GM23338 (cell line): ENCODE data around the gene UMODL1. TPM values are rescaled to one million over a fixed set of nuclear protein-coding genes. Genes with fewer than 3 reads are reported as not detected.

Experiments used
- ATAC-seq: fragments of 200-7000 bp; cut with Tn5 transposase; 3 replicates; pipeline ENCODE4 v1.9.1; 2020
- DNase-seq: peaks from one replicate; pipeline ENCODE4 v3.0.0-alpha.2; 2015; ENCODE audit warnings: low spot score
- H2AFZ ChIP-seq: fragments of 200-600 bp; sonication (generic); 2 replicates; pipeline ENCODE4 v1.8.0; 2016; ENCODE audit warnings: antibody characterized with exemption, mild to moderate bottlenecking, moderate library complexity
- H3F3A ChIP-seq: fragments of 200-600 bp; sonication (generic); replicated peaks from 2 replicates; pipeline ENCODE4 v1.8.0; 2017; ENCODE audit warnings: antibody characterized with exemption, mixed run types, low read depth
- H3K27ac ChIP-seq: fragments of 200-600 bp; sonication (generic); 2 replicates; pipeline ENCODE4 v1.6.1; 2016; ENCODE audit warnings: low read depth
- H3K27me3 ChIP-seq: fragments of 200-600 bp; sonication (generic); 2 replicates; pipeline ENCODE4 v1.8.0; 2016; ENCODE audit warnings: mild to moderate bottlenecking, mixed run types, moderate library complexity; ENCODE audit not compliant: insufficient read depth
- H3K36me3 ChIP-seq: fragments of 200-600 bp; sonication (generic); 2 replicates; pipeline ENCODE4 v1.8.0; 2016; ENCODE audit warnings: mild to moderate bottlenecking; ENCODE audit not compliant: insufficient read depth
- H3K4me1 ChIP-seq: fragments of 200-600 bp; sonication (generic); 2 replicates; pipeline ENCODE4 v1.8.0; 2016; ENCODE audit warnings: mild to moderate bottlenecking, moderate library complexity; ENCODE audit not compliant: insufficient read depth
- H3K4me2 ChIP-seq: fragments of 200-600 bp; sonication (generic); 2 replicates; pipeline ENCODE4 v1.7.1; 2017; ENCODE audit warnings: mixed run types
- H3K4me3 ChIP-seq: fragments of 200-600 bp; sonication (generic); 2 replicates; pipeline ENCODE4 v1.6.1; 2016; ENCODE audit warnings: mixed run types
- H3K79me2 ChIP-seq: fragments of 200-600 bp; sonication (generic); replicated peaks from 2 replicates; pipeline ENCODE4 v1.8.0; 2017; ENCODE audit warnings: mild to moderate bottlenecking; ENCODE audit not compliant: insufficient read depth
- H3K9me2 ChIP-seq: fragments of 200-600 bp; sonication (generic); 2 replicates; pipeline ENCODE4 v1.8.0; 2017; ENCODE audit not compliant: insufficient read depth
- H4K20me1 ChIP-seq: fragments of 200-600 bp; sonication (generic); replicated peaks from 2 replicates; pipeline ENCODE4 v1.8.0; 2017; ENCODE audit warnings: mild to moderate bottlenecking; ENCODE audit not compliant: insufficient read depth
- H3K27ac Mint-ChIP-seq: 2 replicates; pipeline ENCODE4 v1.8.0; 2020; ENCODE audit warnings: inconsistent platforms, mild to moderate bottlenecking, moderate library complexity, mixed read lengths
- H3K27me3 Mint-ChIP-seq: 3 replicates; pipeline ENCODE4 v1.8.0; 2022; ENCODE audit warnings: low read depth, mild to moderate bottlenecking, moderate library complexity, mixed read lengths, inconsistent platforms; ENCODE audit not compliant: insufficient read depth, poor library complexity
- H3K36me3 Mint-ChIP-seq: 3 replicates; pipeline ENCODE4 v1.8.0; 2021; ENCODE audit warnings: low read depth, mild to moderate bottlenecking, inconsistent platforms, moderate library complexity, mixed read lengths
- H3K4me1 Mint-ChIP-seq: 3 replicates; pipeline ENCODE4 v1.8.0; 2020; ENCODE audit warnings: mild to moderate bottlenecking, inconsistent platforms, mixed read lengths
- H3K4me3 Mint-ChIP-seq: 3 replicates; pipeline ENCODE4 v1.8.0; 2021; ENCODE audit warnings: moderate library complexity, mild to moderate bottlenecking, inconsistent platforms, mixed read lengths
- H3K9me3 Mint-ChIP-seq: 3 replicates; pipeline ENCODE4 v1.8.0; 2020; ENCODE audit warnings: moderate library complexity, mild to moderate bottlenecking, inconsistent platforms, mixed read lengths
- EZH2 ChIP-seq: fragments of 200-600 bp; sonication (generic); IDR thresholded peaks from one replicate; pipeline ENCODE4 v1.8.0; 2017; ENCODE audit warnings: antibody characterized with exemption, mild to moderate bottlenecking, low read depth; ENCODE audit not compliant: unreplicated experiment
- NANOG ChIP-seq: IDR thresholded peaks from 2 replicates; pipeline ENCODE4 v1.6.1; 2016; ENCODE audit warnings: antibody characterized with exemption, borderline replicate concordance
- POLR2AphosphoS5 ChIP-seq: IDR thresholded peaks from 2 replicates; pipeline ENCODE4 v1.6.1; 2016; ENCODE audit warnings: antibody characterized with exemption, low read depth
- polyA plus RNA-seq: library from polyadenylated mRNA; unstranded; fragments of >200 nt; fragmentation: Nextera tagmentation; extraction: Ambion mirVana; gene quantifications from 2 replicates; pipeline ENCODE4 v1.2.1, GENCODE V29; 2016
- total RNA-seq: library from RNA; depleted of rRNA; stranded (reverse); fragments of >200 nt; shearing (Covaris generic); gene quantifications from 2 replicates; pipeline ENCODE4 v1.2.3, GENCODE V29; 2014
- TF ChIP-seq, protein P1 (sequence below): IDR thresholded peaks from one replicate; pipeline ENCODE4 v1.6.1; 2018; ENCODE audit warnings: antibody characterized with exemption; ENCODE audit not compliant: unreplicated experiment
- TF ChIP-seq, protein P2 (sequence below): fragments of 250-450 bp; sonication (Bioruptor Pico); IDR thresholded peaks from 2 replicates; pipeline ENCODE4 v1.5.0; 2020; ENCODE audit warnings: mild to moderate bottlenecking, moderate library complexity

UMODL1 gene
- total and polyA plus RNA-seq, 2 experiments from 2014 or later, result not detected

DNA sequence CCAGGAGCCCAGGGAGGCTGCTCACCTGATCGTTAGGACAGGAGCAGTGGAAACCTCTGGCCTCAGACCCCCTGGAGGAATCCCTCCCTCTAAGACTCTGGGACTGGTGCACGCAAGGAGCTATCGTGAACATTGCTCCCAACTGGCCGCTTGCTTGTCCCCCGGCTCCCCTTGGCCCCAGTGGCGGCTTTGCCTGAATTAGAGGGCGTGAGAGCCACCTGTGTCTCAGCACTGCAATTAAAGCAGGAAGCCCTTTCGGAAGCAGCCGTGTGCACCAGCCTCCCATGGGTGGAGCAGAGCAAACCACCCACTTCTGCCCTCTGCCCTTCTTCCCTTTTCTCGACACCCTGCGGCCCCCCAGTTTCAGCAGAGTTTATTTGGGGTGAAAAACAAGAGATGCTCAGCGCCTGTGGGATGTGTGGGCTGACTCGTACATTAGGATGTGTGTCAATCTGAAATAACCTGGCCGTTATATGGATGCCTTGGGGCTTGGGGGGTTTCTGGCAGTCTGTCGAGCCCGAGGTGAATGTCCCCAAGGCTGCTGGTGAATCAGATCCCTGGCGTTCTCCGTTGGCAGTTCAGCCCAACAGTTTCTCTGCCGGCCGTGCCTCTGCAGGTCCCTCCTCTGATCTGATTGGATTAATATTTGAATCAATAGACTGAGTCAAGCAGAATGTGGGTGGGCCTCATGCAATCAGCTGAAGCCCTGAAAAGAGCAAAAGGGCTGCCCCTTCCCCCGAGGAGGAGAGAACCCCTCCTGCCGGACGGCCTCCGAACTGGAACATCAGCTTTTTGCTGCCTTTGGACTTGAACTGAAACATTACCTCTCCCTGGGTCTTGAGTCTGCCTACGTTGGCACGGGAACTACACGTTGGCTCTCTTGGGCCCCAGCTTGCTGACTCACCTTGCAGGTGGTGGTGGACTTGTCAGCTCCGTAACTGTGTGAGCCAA is 7.3 kb upstream of the UMODL1 start:
- Mint-ChIP-seq H3K9me3 (no peaks in the 10 kb centered on the region), H3K36me3 (no peaks in the 10 kb centered on the region), H3K27me3 (peaks cover 14% of the 10 kb centered on the region), H3K4me3 (no peak overlapping the region), H3K27ac (no peak overlapping the region; the same call in 1 of the 2 replicates), H3K4me1 (peaks cover 35% of the 10 kb centered on the region)
- Histone ChIP-seq H3K4me2 (no peak overlapping the region), H3K4me1 (peaks cover 3% of the 10 kb centered on the region; the same call in 1 of the 2 replicates), H3K36me3 (no peaks in the 10 kb centered on the region), H3K27ac (no peak overlapping the region), H3K27me3 (no peaks in the 10 kb centered on the region), H3K79me2 (no peaks in the 10 kb centered on the region), H2AFZ (peak overlapping the region; percentile 23; the same call in 1 of the 2 replicates), H3F3A (no peaks in the 10 kb centered on the region), H4K20me1 (no peaks in the 10 kb centered on the region), H3K4me3 (no peak overlapping the region), H3K9me2 (no peaks in the 10 kb centered on the region)
- DNase-seq, result peak; percentile 20
- ATAC-seq, result peak; percentile 22
- no peak for TF ChIP-seq EZH2
- no peak for TF ChIP-seq NANOG
- TF ChIP-seq, protein P1, sequence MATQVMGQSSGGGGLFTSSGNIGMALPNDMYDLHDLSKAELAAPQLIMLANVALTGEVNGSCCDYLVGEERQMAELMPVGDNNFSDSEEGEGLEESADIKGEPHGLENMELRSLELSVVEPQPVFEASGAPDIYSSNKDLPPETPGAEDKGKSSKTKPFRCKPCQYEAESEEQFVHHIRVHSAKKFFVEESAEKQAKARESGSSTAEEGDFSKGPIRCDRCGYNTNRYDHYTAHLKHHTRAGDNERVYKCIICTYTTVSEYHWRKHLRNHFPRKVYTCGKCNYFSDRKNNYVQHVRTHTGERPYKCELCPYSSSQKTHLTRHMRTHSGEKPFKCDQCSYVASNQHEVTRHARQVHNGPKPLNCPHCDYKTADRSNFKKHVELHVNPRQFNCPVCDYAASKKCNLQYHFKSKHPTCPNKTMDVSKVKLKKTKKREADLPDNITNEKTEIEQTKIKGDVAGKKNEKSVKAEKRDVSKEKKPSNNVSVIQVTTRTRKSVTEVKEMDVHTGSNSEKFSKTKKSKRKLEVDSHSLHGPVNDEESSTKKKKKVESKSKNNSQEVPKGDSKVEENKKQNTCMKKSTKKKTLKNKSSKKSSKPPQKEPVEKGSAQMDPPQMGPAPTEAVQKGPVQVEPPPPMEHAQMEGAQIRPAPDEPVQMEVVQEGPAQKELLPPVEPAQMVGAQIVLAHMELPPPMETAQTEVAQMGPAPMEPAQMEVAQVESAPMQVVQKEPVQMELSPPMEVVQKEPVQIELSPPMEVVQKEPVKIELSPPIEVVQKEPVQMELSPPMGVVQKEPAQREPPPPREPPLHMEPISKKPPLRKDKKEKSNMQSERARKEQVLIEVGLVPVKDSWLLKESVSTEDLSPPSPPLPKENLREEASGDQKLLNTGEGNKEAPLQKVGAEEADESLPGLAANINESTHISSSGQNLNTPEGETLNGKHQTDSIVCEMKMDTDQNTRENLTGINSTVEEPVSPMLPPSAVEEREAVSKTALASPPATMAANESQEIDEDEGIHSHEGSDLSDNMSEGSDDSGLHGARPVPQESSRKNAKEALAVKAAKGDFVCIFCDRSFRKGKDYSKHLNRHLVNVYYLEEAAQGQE, result no peak
- TF ChIP-seq POLR2AphosphoS5, result no peak
- TF ChIP-seq, protein P2, sequence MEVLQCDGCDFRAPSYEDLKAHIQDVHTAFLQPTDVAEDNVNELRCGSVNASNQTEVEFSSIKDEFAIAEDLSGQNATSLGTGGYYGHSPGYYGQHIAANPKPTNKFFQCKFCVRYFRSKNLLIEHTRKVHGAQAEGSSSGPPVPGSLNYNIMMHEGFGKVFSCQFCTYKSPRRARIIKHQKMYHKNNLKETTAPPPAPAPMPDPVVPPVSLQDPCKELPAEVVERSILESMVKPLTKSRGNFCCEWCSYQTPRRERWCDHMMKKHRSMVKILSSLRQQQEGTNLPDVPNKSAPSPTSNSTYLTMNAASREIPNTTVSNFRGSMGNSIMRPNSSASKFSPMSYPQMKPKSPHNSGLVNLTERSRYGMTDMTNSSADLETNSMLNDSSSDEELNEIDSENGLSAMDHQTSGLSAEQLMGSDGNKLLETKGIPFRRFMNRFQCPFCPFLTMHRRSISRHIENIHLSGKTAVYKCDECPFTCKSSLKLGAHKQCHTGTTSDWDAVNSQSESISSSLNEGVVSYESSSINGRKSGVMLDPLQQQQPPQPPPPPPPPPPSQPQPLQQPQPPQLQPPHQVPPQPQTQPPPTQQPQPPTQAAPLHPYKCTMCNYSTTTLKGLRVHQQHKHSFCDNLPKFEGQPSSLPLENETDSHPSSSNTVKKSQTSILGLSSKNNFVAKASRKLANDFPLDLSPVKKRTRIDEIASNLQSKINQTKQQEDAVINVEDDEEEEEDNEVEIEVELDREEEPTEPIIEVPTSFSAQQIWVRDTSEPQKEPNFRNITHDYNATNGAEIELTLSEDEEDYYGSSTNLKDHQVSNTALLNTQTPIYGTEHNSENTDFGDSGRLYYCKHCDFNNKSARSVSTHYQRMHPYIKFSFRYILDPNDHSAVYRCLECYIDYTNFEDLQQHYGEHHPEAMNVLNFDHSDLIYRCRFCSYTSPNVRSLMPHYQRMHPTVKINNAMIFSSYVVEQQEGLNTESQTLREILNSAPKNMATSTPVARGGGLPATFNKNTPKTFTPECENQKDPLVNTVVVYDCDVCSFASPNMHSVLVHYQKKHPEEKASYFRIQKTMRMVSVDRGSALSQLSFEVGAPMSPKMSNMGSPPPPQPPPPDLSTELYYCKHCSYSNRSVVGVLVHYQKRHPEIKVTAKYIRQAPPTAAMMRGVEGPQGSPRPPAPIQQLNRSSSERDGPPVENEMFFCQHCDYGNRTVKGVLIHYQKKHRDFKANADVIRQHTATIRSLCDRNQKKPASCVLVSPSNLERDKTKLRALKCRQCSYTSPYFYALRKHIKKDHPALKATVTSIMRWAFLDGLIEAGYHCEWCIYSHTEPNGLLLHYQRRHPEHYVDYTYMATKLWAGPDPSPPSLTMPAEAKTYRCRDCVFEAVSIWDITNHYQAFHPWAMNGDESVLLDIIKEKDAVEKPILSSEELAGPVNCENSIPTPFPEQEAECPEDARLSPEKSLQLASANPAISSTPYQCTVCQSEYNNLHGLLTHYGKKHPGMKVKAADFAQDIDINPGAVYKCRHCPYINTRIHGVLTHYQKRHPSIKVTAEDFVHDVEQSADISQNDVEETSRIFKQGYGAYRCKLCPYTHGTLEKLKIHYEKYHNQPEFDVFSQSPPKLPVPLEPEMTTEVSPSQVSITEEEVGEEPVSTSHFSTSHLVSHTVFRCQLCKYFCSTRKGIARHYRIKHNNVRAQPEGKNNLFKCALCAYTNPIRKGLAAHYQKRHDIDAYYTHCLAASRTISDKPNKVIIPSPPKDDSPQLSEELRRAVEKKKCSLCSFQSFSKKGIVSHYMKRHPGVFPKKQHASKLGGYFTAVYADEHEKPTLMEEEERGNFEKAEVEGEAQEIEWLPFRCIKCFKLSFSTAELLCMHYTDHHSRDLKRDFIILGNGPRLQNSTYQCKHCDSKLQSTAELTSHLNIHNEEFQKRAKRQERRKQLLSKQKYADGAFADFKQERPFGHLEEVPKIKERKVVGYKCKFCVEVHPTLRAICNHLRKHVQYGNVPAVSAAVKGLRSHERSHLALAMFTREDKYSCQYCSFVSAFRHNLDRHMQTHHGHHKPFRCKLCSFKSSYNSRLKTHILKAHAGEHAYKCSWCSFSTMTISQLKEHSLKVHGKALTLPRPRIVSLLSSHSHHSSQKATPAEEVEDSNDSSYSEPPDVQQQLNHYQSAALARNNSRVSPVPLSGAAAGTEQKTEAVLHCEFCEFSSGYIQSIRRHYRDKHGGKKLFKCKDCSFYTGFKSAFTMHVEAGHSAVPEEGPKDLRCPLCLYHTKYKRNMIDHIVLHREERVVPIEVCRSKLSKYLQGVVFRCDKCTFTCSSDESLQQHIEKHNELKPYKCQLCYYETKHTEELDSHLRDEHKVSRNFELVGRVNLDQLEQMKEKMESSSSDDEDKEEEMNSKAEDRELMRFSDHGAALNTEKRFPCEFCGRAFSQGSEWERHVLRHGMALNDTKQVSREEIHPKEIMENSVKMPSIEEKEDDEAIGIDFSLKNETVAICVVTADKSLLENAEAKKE, result no peak
